H1 (cell line): ENCODE data around the gene OTC. TPM values are rescaled to one million over a fixed set of nuclear protein-coding genes. Genes with fewer than 3 reads are reported as not detected.

Source experiments
- CTCF ChIA-PET: fragments of 300-600 bp; sonication (Branson Sonifier 250); formaldehyde crosslinking; loops from one replicate; lab custom pipeline; 2021; ENCODE audit not compliant: partially characterized antibody; lab: Charles Lee
- POLR2A ChIA-PET: fragments of 300-600 bp; sonication (Branson Sonifier 250); formaldehyde crosslinking; loops from one replicate; lab custom pipeline; 2021; ENCODE audit warnings: inconsistent platforms; ENCODE audit not compliant: partially characterized antibody; lab: Charles Lee
- DNase-seq, 2 experiments: peaks; one replicate each; pipeline versions ENCODE4 v3.0.0 to v3.0.0-alpha.2; 2010 to 2022; ENCODE audit warnings: low spot score in 2 of 2, low read depth in 1 of 2, mixed read lengths in 1 of 2
- FAIRE-seq: peaks from 2 replicates; lab custom pipeline; 2011; peaks lifted over from hg19 to GRCh38; lab: Jason Lieb, UNC
- H2AFZ ChIP-seq: 2 replicates; pipeline ENCODE4 v1.8.1; 2012; ENCODE audit warnings: low read length, inconsistent platforms
- H2AK5ac ChIP-seq: 2 replicates; pipeline ENCODE4 v1.6.1; 2013; ENCODE audit warnings: low read depth, low read length
- H2BK120ac ChIP-seq: replicated peaks from 2 replicates; pipeline ENCODE3; 2013; ENCODE audit warnings: low read depth, low read length, inconsistent platforms
- H2BK12ac ChIP-seq: 2 replicates; pipeline ENCODE4 v1.6.1; 2013; ENCODE audit warnings: low read depth, low read length
- H2BK15ac ChIP-seq: 2 replicates; pipeline ENCODE4 v1.6.1; 2013; ENCODE audit warnings: low read length
- H2BK20ac ChIP-seq: 2 replicates; pipeline ENCODE4 v1.6.1; 2013; ENCODE audit warnings: low read length
- H2BK5ac ChIP-seq: 2 replicates; pipeline ENCODE4 v1.6.1; 2013; ENCODE audit warnings: low read depth, low read length
- H3K14ac ChIP-seq: 2 replicates; pipeline ENCODE4 v1.6.1; 2013; ENCODE audit warnings: inconsistent platforms; ENCODE audit not compliant: insufficient read length
- H3K18ac ChIP-seq: 2 replicates; pipeline ENCODE4 v1.6.1; 2013; ENCODE audit warnings: low read length; ENCODE audit errors: extremely low read depth
- H3K23ac ChIP-seq: 2 replicates; pipeline ENCODE4 v1.6.1; 2013; ENCODE audit warnings: inconsistent platforms; ENCODE audit not compliant: insufficient read length
- H3K23me2 ChIP-seq: 2 replicates; pipeline ENCODE4 v1.6.1; 2013; ENCODE audit warnings: low read depth, low read length
- H3K27ac ChIP-seq: 2 replicates; pipeline ENCODE4 v1.6.1; 2011; ENCODE audit warnings: low read depth, low read length, inconsistent platforms
- H3K27me3 ChIP-seq, 4 experiments: replicated peaks in 1 of 4; 1 replicate in 1 of 4; 2 replicates in 3 of 4; pipeline versions ENCODE4 v1.6.1 to v1.8.1; 2011 to 2013; ENCODE audit warnings: low read length in 3 of 4, mild to moderate bottlenecking in 3 of 4, inconsistent platforms in 2 of 4, mixed read lengths in 2 of 4, moderate library complexity in 1 of 4; ENCODE audit not compliant: control insufficient read depth in 3 of 4, insufficient read depth in 3 of 4; ENCODE audit errors: extremely low read depth in 1 of 4
- H3K36me3 ChIP-seq, 4 experiments: 2 replicates each; pipeline versions ENCODE4 v1.6.1 to v1.8.1; 2011 to 2013; ENCODE audit warnings: mild to moderate bottlenecking in 4 of 4, low read length in 3 of 4, moderate library complexity in 2 of 4, control low read depth in 1 of 4, inconsistent platforms in 1 of 4; ENCODE audit not compliant: insufficient read depth in 4 of 4, control insufficient read depth in 2 of 4
- H3K4ac ChIP-seq: replicated peaks from 2 replicates; pipeline ENCODE3; 2013; ENCODE audit warnings: low read length, low read depth, mixed read lengths, inconsistent platforms; ENCODE audit not compliant: insufficient read length
- H3K4me1 ChIP-seq, 4 experiments: replicated peaks in 1 of 4; 1 replicate in 1 of 4; 2 replicates in 3 of 4; pipeline versions ENCODE4 v1.6.1 to v1.8.1; 2011 to 2013; ENCODE audit warnings: low read length in 3 of 4, inconsistent platforms in 2 of 4, mixed read lengths in 1 of 4; ENCODE audit not compliant: insufficient read depth in 4 of 4, control insufficient read depth in 3 of 4
- H3K4me2 ChIP-seq, 2 experiments: 2 replicates each; pipeline versions ENCODE4 v1.6.1 to v1.8.1; 2011 to 2013; ENCODE audit warnings: low read depth in 2 of 2, low read length in 2 of 2, control low read depth in 1 of 2, inconsistent platforms in 1 of 2, mild to moderate bottlenecking in 1 of 2; ENCODE audit not compliant: insufficient read depth in 1 of 2
- H3K4me3 ChIP-seq, 4 experiments: fragments of 200-600, 300-600 bp in 1 of 4; sonication (generic), shearing (Covaris generic), sonication (Bioruptor Twin) in 1 of 4; 2 replicates each; pipeline versions ENCODE4 v1.5.1 to v1.8.1; 2011 to 2016; ENCODE audit warnings: low read length in 4 of 4, low read depth in 3 of 4, control low read depth in 2 of 4, inconsistent platforms in 2 of 4, mild to moderate bottlenecking in 2 of 4, mixed read lengths in 1 of 4, moderate library complexity in 1 of 4; ENCODE audit not compliant: insufficient read depth in 2 of 4; ENCODE audit errors: extremely low read depth in 1 of 4
- H3K56ac ChIP-seq: replicated peaks from 2 replicates; pipeline ENCODE3; 2013; ENCODE audit warnings: low read depth, mild to moderate bottlenecking, mixed read lengths, low read length, inconsistent platforms; ENCODE audit not compliant: insufficient read length
- H3K79me1 ChIP-seq: 2 replicates; pipeline ENCODE4 v1.6.1; 2013; ENCODE audit warnings: low read depth, low read length, control low read depth
- H3K79me2 ChIP-seq, 2 experiments: 2 replicates each; pipeline versions ENCODE4 v1.6.1 to v1.8.1; 2012 to 2013; ENCODE audit warnings: low read length in 2 of 2, mild to moderate bottlenecking in 2 of 2, inconsistent platforms in 1 of 2; ENCODE audit not compliant: insufficient read depth in 2 of 2, control insufficient read depth in 1 of 2
- H3K9ac ChIP-seq, 4 experiments: replicated peaks in 1 of 4; 1 replicate in 1 of 4; 2 replicates in 3 of 4; pipeline versions ENCODE4 v1.6.1 to v1.8.1; 2011 to 2013; ENCODE audit warnings: low read depth in 3 of 4, low read length in 3 of 4, control low read depth in 2 of 4, mild to moderate bottlenecking in 2 of 4, moderate library complexity in 2 of 4, inconsistent platforms in 1 of 4; ENCODE audit errors: extremely low read depth in 1 of 4
- H3K9me3 ChIP-seq, 2 experiments: 2 replicates each; pipeline versions ENCODE4 v1.6.1 to v1.8.1; 2012 to 2013; ENCODE audit warnings: mild to moderate bottlenecking in 2 of 2, moderate library complexity in 2 of 2, control low read depth in 1 of 2, inconsistent platforms in 1 of 2, low read depth in 1 of 2, low read length in 1 of 2, mixed read lengths in 1 of 2; ENCODE audit not compliant: insufficient read depth in 2 of 2
- H4K20me1 ChIP-seq, 2 experiments: replicated peaks in 1 of 2; 2 replicates each; pipeline versions ENCODE3 to v1.8.1; 2011 to 2013; ENCODE audit warnings: inconsistent platforms in 2 of 2, low read length in 2 of 2, mild to moderate bottlenecking in 1 of 2; ENCODE audit not compliant: insufficient read depth in 2 of 2, control insufficient read depth in 1 of 2
- H4K5ac ChIP-seq: 2 replicates; pipeline ENCODE4 v1.6.1; 2013; ENCODE audit warnings: low read length, low read depth, mixed read lengths, inconsistent platforms; ENCODE audit not compliant: insufficient read length
- H4K8ac ChIP-seq: 2 replicates; pipeline ENCODE4 v1.8.0; 2013; ENCODE audit warnings: mild to moderate bottlenecking, moderate library complexity, low read length, inconsistent platforms; ENCODE audit not compliant: insufficient read depth; ENCODE audit errors: extremely low read depth
- H4K91ac ChIP-seq: replicated peaks from 2 replicates; pipeline ENCODE3; 2013; ENCODE audit warnings: low read length, mixed read lengths, inconsistent platforms; ENCODE audit not compliant: insufficient read length
- BRCA1 ChIP-seq: IDR thresholded peaks from 2 replicates; pipeline ENCODE4 v1.6.1; 2012; ENCODE audit warnings: low read depth, low read length, improper control_type of control experiment
- CREB1 ChIP-seq: IDR thresholded peaks from 2 replicates; pipeline ENCODE4 v1.6.1; 2012; ENCODE audit warnings: inconsistent platforms
- CTBP2 ChIP-seq: IDR thresholded peaks from 2 replicates; pipeline ENCODE4 v1.7.0; 2011; ENCODE audit warnings: borderline replicate concordance, mild to moderate bottlenecking, moderate library complexity, mixed read lengths, low read length; ENCODE audit not compliant: insufficient read depth, insufficient read length
- EP300 ChIP-seq, 2 experiments: IDR thresholded peaks; 1 replicate in 1 of 2; 2 replicates in 1 of 2; pipeline ENCODE4 v1.6.1; 2011 to 2012; ENCODE audit warnings: low read depth in 2 of 2, low read length in 2 of 2, mild to moderate bottlenecking in 2 of 2, borderline replicate concordance in 1 of 2, inconsistent platforms in 1 of 2, moderate library complexity in 1 of 2
- EZH2 ChIP-seq: fragments of 200-600 bp; sonication (generic); IDR thresholded peaks from 2 replicates; pipeline ENCODE4 v1.7.1; 2012; ENCODE audit warnings: low read depth, mild to moderate bottlenecking, moderate library complexity, low read length, inconsistent platforms; ENCODE audit not compliant: severe bottlenecking
- NANOG ChIP-seq: IDR thresholded peaks from 2 replicates; pipeline ENCODE4 v1.6.1; 2011; ENCODE audit warnings: low read length, low read depth, mild to moderate bottlenecking, inconsistent platforms; ENCODE audit not compliant: insufficient read depth, poor library complexity, severe bottlenecking
- NRF1 ChIP-seq: IDR thresholded peaks from 2 replicates; pipeline ENCODE4 v1.6.1; 2011; ENCODE audit warnings: mild to moderate bottlenecking, low read depth, low read length, improper control_type of control experiment
- PHF8 ChIP-seq: fragments of 200-600 bp; sonication (generic); conservative IDR thresholded peaks from 2 replicates; pipeline ENCODE4 v1.7.1; 2012; ENCODE audit warnings: low read depth, mild to moderate bottlenecking, inconsistent platforms, low read length, moderate library complexity
- RXRA ChIP-seq: IDR thresholded peaks from 2 replicates; pipeline ENCODE4 v1.6.1; 2011; ENCODE audit warnings: low read depth, mild to moderate bottlenecking, low read length, moderate library complexity; ENCODE audit not compliant: insufficient read depth
- SIX5 ChIP-seq: IDR thresholded peaks from 2 replicates; pipeline ENCODE4 v1.6.1; 2011; ENCODE audit warnings: mild to moderate bottlenecking, low read depth, low read length
- SP1 ChIP-seq: IDR thresholded peaks from 2 replicates; pipeline ENCODE4 v1.6.1; 2011; ENCODE audit warnings: low read depth, low read length
- SP4 ChIP-seq: IDR thresholded peaks from 2 replicates; pipeline ENCODE4 v1.6.1; 2012; ENCODE audit warnings: low read length, inconsistent platforms
- TAF7 ChIP-seq: optimal IDR thresholded peaks from 2 replicates; pipeline ENCODE3; 2011; ENCODE audit warnings: low read depth, mild to moderate bottlenecking, inconsistent platforms, low read length, moderate library complexity, borderline replicate concordance
- WGBS, 2 experiments: shearing (Covaris generic) in 1 of 2; methylation state at CpG; one replicate each; pipeline versions ENCODE4 v1.1.6 to v1.1.7; 2013 to 2015; ENCODE audit warnings: low lambda C conversion rate in 2 of 2, mixed read lengths in 2 of 2, inconsistent platforms in 1 of 2, low coverage in 1 of 2, missing lambda C conversion rate in 1 of 2; ENCODE audit not compliant: insufficient replicate concordance in 2 of 2, insufficient coverage in 1 of 2, insufficient read length in 1 of 2; ENCODE audit errors: extremely low coverage in 1 of 2, missing lambda C conversion rate in 1 of 2; 5-methylcytosine and 5-hydroxymethylcytosine counted together
- polyA plus RNA-seq, 7 experiments: library from polyadenylated mRNA; depleted of rRNA in 3 of 7; stranded (reverse) in 5 of 7; unstranded in 2 of 7; fragments of >200 nt in 5 of 7; fragments of 200-250 nt in 2 of 7; gene quantifications; 1 replicate in 5 of 7; 2 replicates in 1 of 7; 4 replicates in 1 of 7; pipeline versions ENCODE4 v1.2.1 to v1.2.3, GENCODE V29; 2011 to 2013; ENCODE audit warnings: missing spikeins in 2 of 7, mixed read lengths in 2 of 7
- total RNA-seq: library from RNA; stranded (reverse); fragmentation: NEBNext Ultra II Directional; extraction: Animal tissue kit (Norgen Biotek cat#: 25700); gene quantifications from 2 replicates; pipeline ENCODE4 v1.2.1, GENCODE V29; 2021

OTC gene
- total and polyA plus RNA-seq, 2 of the 8 experiments (the other 6 are each of a cell fraction or from before 2014, with no cell fraction given) = not detected

- Histone ChIP-seq H2BK20ac (no peak overlapping the region), H3K14ac (no peak overlapping the region), H3K23me2 (no peaks in the 10 kb centered on the region), H3K27ac (no peak overlapping the region), H3K79me1 (no peaks in the 10 kb centered on the region), H4K91ac (no peak overlapping the region), H3K4me1 (no peaks in the 10 kb centered on the region), H3K36me3 (no peaks in the 10 kb centered on the region), H3K56ac (no peak overlapping the region), H3K9ac (no peak overlapping the region), H3K79me2 (no peaks in the 10 kb centered on the region), H3K18ac (no peak overlapping the region), H3K27me3 (no peaks in the 10 kb centered on the region), H4K5ac (no peak overlapping the region), H2BK12ac (no peak overlapping the region), H3K4ac (no peak overlapping the region), H3K9me3 (no peaks in the 10 kb centered on the region), H2BK15ac (no peak overlapping the region), H2BK120ac (no peak overlapping the region), H2BK5ac (no peak overlapping the region), H3K4me2 (no peak overlapping the region), H4K20me1 (no peaks in the 10 kb centered on the region), H2AK5ac (no peak overlapping the region), H3K23ac (no peak overlapping the region), H3K4me3 (no peak overlapping the region), H4K8ac (no peak overlapping the region), H2AFZ (no peak overlapping the region)
- ChIA-PET CTCF (interaction anchor here (1.2 kb wide), 1 partner anchor 98 kb away, joined by 4 read pairs; no protein-coding TSS in a partner anchor), POLR2A (no interaction called here)
- DNase-seq = no peak
- TF ChIP-seq RXRA (no peak), BRCA1 (no peak), SIX5 (no peak), TAF7 (no peak), CTBP2 (no peak), CREB1 (no peak), PHF8 (no peak), EZH2 (no peak), NRF1 (no peak), NANOG (no peak), SP1 (no peak), EP300 (IDR thresholded peaks at IDR 0.05; ENCODE audit: borderline replicate concordance in 1 of 2, low read depth in 2 of 2, low read length in 2 of 2) (no peak), SP4 (no peak)
- no peak for FAIRE-seq
- 91% methylated on average over 1 of the region's 1 CpG; no CpG with 5 or more reads in 1 of the 2 experiments for WGBS, 2 experiments
These were observed 24.3 kb downstream of the OTC start for GRCh38 chrX:38376747-38377146.
